K562 (cell line): ENCODE data around the gene CELSR2. TPM values are rescaled to one million over a fixed set of nuclear protein-coding genes. Genes with fewer than 3 reads are reported as not detected.
A peak's percentile ranks its signal among the peaks of the same experiment; 100 is the strongest.

Experiments used
- ATAC-seq: fragments of 200-7000 bp; cut with Tn5 transposase; 3 replicates; pipeline ENCODE4 v1.9.1; 2020; ENCODE audit warnings: moderate library complexity
- BruUV-seq: library from RNA; stranded (reverse); fragments of 400-500 nt; replicated peaks from 2 replicates; lab custom pipeline; 2021; lab: Mats Ljungman, UMichigan
- CTCF ChIA-PET: fragments of 300-600 bp; formaldehyde crosslinking; extraction: SDS; loops from one replicate; lab custom pipeline; 2021; ENCODE audit warnings: low intra/inter-chr PET ratio; lab: Yijun Ruan, JAX
- POLR2A ChIA-PET: fragments of 300-600, 350-650 bp; sonication (Branson Sonifier 250); formaldehyde crosslinking; extraction: SDS; loops from one replicate; lab custom pipeline; 2021; ENCODE audit warnings: antibody characterized with exemption, inconsistent platforms; lab: Yijun Ruan, JAX
- DNase-seq, 4 experiments: peaks; one replicate each; pipeline versions ENCODE4 v3.0.0 to v3.0.0-alpha.2; 2011 to 2018; ENCODE audit warnings: low spot score in 3 of 4, mixed read lengths in 3 of 4; ENCODE audit errors: extremely low read depth in 1 of 4
- FAIRE-seq: peaks from 2 replicates; lab custom pipeline; 2011; peaks lifted over from hg19 to GRCh38; lab: Jason Lieb, UNC
- H2AFZ ChIP-seq: 2 replicates; pipeline ENCODE4 v1.6.0; 2011; ENCODE audit warnings: low read depth, low read length, control low read depth, inconsistent platforms
- H3K27ac ChIP-seq: fragments of 200-600 bp; 3 replicates; pipeline ENCODE4 v1.8.0; 2011; ENCODE audit warnings: low read depth, mild to moderate bottlenecking, control low read depth, inconsistent platforms, low read length, moderate library complexity, mixed read lengths; ENCODE audit errors: extremely low read depth
- H3K27me3 ChIP-seq, 2 experiments: fragments of 300-600 bp in 1 of 2; 2 replicates in 1 of 2; 3 replicates in 1 of 2; pipeline versions ENCODE4 v1.6.0 to v1.8.0; 2011; ENCODE audit warnings: inconsistent platforms in 2 of 2, low read length in 2 of 2, mild to moderate bottlenecking in 1 of 2, mixed read lengths in 1 of 2, moderate library complexity in 1 of 2; ENCODE audit not compliant: control insufficient read depth in 2 of 2, insufficient read depth in 2 of 2
- H3K36me3 ChIP-seq: fragments of 300-600 bp; 3 replicates; pipeline ENCODE4 v1.8.0; 2011; ENCODE audit warnings: mild to moderate bottlenecking, low read length, inconsistent platforms; ENCODE audit not compliant: control insufficient read depth, insufficient read depth
- H3K4me1 ChIP-seq, 2 experiments: fragments of 200-600 bp in 1 of 2; replicated peaks in 1 of 2; 2 replicates in 1 of 2; 3 replicates in 1 of 2; pipeline versions ENCODE4 v1.5.1 to v1.8.0; 2011; ENCODE audit warnings: inconsistent platforms in 2 of 2, low read length in 2 of 2, mild to moderate bottlenecking in 1 of 2, mixed read lengths in 1 of 2, moderate library complexity in 1 of 2; ENCODE audit not compliant: control insufficient read depth in 2 of 2, insufficient read depth in 2 of 2
- H3K4me2 ChIP-seq: 2 replicates; pipeline ENCODE4 v1.6.1; 2011; ENCODE audit warnings: low read length, control low read depth, inconsistent platforms, mixed read lengths; ENCODE audit not compliant: insufficient read depth
- H3K4me3 ChIP-seq: fragments of 200-600 bp; sonication (generic), shearing (Covaris generic); 2 replicates; pipeline ENCODE4 v1.5.1; 2016; ENCODE audit warnings: control low read depth, inconsistent platforms
- H3K79me2 ChIP-seq: fragments of 200-600 bp; 3 replicates; pipeline ENCODE4 v1.8.0; 2011; ENCODE audit warnings: low read length, inconsistent platforms; ENCODE audit not compliant: control insufficient read depth, insufficient read depth
- H3K9ac ChIP-seq, 2 experiments: 2 replicates each; pipeline versions ENCODE4 v1.6.0 to v1.6.1; 2011; ENCODE audit warnings: low read depth in 2 of 2, low read length in 2 of 2, control low read depth in 1 of 2, inconsistent platforms in 1 of 2, mild to moderate bottlenecking in 1 of 2, mixed read lengths in 1 of 2; ENCODE audit not compliant: insufficient read depth in 1 of 2
- H3K9me1 ChIP-seq: one replicate; pipeline ENCODE4 v1.6.0; 2011; ENCODE audit warnings: inconsistent platforms, mild to moderate bottlenecking, low read length, moderate library complexity; ENCODE audit not compliant: control insufficient read depth, insufficient read depth
- H3K9me3 ChIP-seq: replicated peaks from 2 replicates; pipeline ENCODE4 v1.5.1; 2011; ENCODE audit warnings: low read depth, low read length, inconsistent platforms; ENCODE audit not compliant: control insufficient read depth, insufficient read depth
- H4K20me1 ChIP-seq: replicated peaks from 2 replicates; pipeline ENCODE4 v1.6.1; 2011; ENCODE audit warnings: low read length, inconsistent platforms, mixed read lengths; ENCODE audit not compliant: control insufficient read depth, insufficient read depth
- CUX1 ChIP-seq: fragments of 200-800 bp; sonication (Bioruptor generic); IDR thresholded peaks from 2 replicates; pipeline ENCODE4 v1.6.1; 2016; ENCODE audit warnings: missing genetic modification characterization, missing compliant biosample characterization
- MCM7 ChIP-seq, 2 experiments: fragments of 450-650 bp; IDR thresholded peaks; 2 replicates each; pipeline ENCODE4 v1.6.1; 2016 to 2018
- POLR3G ChIP-seq: IDR thresholded peaks from 2 replicates; pipeline ENCODE4 v1.6.1; 2011; ENCODE audit not compliant: insufficient read length, insufficient replicate concordance; ENCODE audit errors: extremely low read depth
- RFX7 ChIP-seq: fragments of 250-450 bp; sonication (Bioruptor Pico); IDR thresholded peaks from 2 replicates; pipeline ENCODE4 v1.5.1; 2021; ENCODE audit warnings: mild to moderate bottlenecking
- SETDB1 ChIP-seq: IDR thresholded peaks from one replicate; pipeline ENCODE4 v1.6.1; 2012; ENCODE audit warnings: low read length, control low read depth, inconsistent platforms
- STAT5B ChIP-seq: fragments of 250-450 bp; sonication (Bioruptor Pico); IDR thresholded peaks from 2 replicates; pipeline ENCODE4 v1.8.0; 2021; ENCODE audit warnings: mild to moderate bottlenecking, inconsistent platforms
- TAF9B ChIP-seq: fragments of 450-650 bp; IDR thresholded peaks from 2 replicates; pipeline ENCODE4 v1.6.1; 2018; ENCODE audit warnings: mild to moderate bottlenecking; ENCODE audit not compliant: partially characterized antibody
- ZNF511 ChIP-seq: sonication (generic); formaldehyde crosslinking; IDR thresholded peaks from 2 replicates; pipeline ENCODE4 v1.8.0; 2022; ENCODE audit warnings: mild to moderate bottlenecking, missing genetic modification reagents
- WGBS: fragments of 100-300 bp; shearing (Covaris generic); methylation state at CpG from one replicate; pipeline ENCODE4 v1.1.6; 2016; ENCODE audit warnings: low coverage, mixed read lengths; ENCODE audit not compliant: insufficient coverage; ENCODE audit errors: missing lambda C conversion rate; 5-methylcytosine and 5-hydroxymethylcytosine counted together
- in situ Hi-C: fragments of 300-500 bp; cut with MboI; formaldehyde crosslinking; loops from 4 replicates; pipeline ENCODE4 v1.15.0; 2018; ENCODE audit warnings: inconsistent platforms, mixed read lengths
- intact Hi-C: fragments of 100-400 bp; cut with micrococcal nuclease; formaldehyde crosslinking; loops from 2 replicates; pipeline ENCODE4 v1.14.2; 2022
- polyA plus RNA-seq, 8 experiments: library from polyadenylated mRNA; depleted of rRNA in 4 of 8; stranded (reverse) in 5 of 8; unstranded in 3 of 8; fragments of >200 nt; fragmentation: Nextera tagmentation in 2 of 8; fragmentation: Illumina TruSeq in 1 of 8; extraction: Ambion mirVana in 2 of 8; extraction: Trizol in 1 of 8; gene quantifications; 2 replicates each; pipeline versions ENCODE4 v1.2.1 to v1.2.3, GENCODE V29; 2011 to 2014; ENCODE audit warnings: inconsistent platforms in 1 of 8, missing spikeins in 1 of 8
- total RNA-seq, 7 experiments: library from RNA; depleted of rRNA in 6 of 7; stranded (reverse); fragments of >200 nt in 6 of 7; fragmentation: Illumina TruSeq in 2 of 7; extraction: Trizol in 2 of 7; gene quantifications; 2 replicates each; pipeline versions ENCODE4 v1.2.1 to v1.2.3, GENCODE V29; 2011 to 2021; ENCODE audit warnings: low replicate concordance in 1 of 7
- TF ChIP-seq, protein P1 (sequence below): fragments of 450-650 bp; IDR thresholded peaks from 2 replicates; pipeline ENCODE4 v1.6.1; 2018; ENCODE audit warnings: mild to moderate bottlenecking, low read depth; ENCODE audit not compliant: partially characterized antibody
- TF ChIP-seq, protein P2 (sequence below): sonication (generic); formaldehyde crosslinking; IDR thresholded peaks from 2 replicates; pipeline ENCODE4 v1.8.0; 2022; ENCODE audit warnings: missing genetic modification reagents, mild to moderate bottlenecking, moderate library complexity, borderline replicate concordance

CELSR2 gene
- total and polyA plus RNA-seq, 9 of the 15 experiments (the other 6 are each of a cell fraction or from before 2014, with no cell fraction given): 0.31 to 21.9 (median 4.2) TPM

GRCh38 chr1:109214695-109215623 lies 34.4 kb upstream of the CELSR2 start:
- H3K36me3 ChIP-seq: peaks cover 37% of the 10 kb centered on the region
- H3K9me1 ChIP-seq: no peaks in the 10 kb centered on the region
- ChIA-PET POLR2A (interaction anchor here (0.6 to 5.9 kb wide), 30 partner anchors 11 to 334 kb away, joined by 3 to 56 read pairs (median 4); partner anchors contain the start of genes ATXN7L2, PSMA5 and SORT1), CTCF (no interaction called here)
- H3K4me2 ChIP-seq: peak overlapping the region; percentile 97
- BruUV-seq: no TSS peak
- H3K27me3 ChIP-seq: no peaks in the 10 kb centered on the region
- 5% methylated on average over 13 of the region's 13 CpGs for WGBS
- H3K27ac ChIP-seq: peak overlapping the region; percentile 80
- 0 out of 2 replicates have a peak, but pooled peaks cover 3% of the 10 kb centered on the region for H3K9me3 ChIP-seq
- peak; percentile 84 for ATAC-seq
- intact Hi-C loops (no loop called here), in situ Hi-C loops (no loop called here)
- H2AFZ ChIP-seq: peak overlapping the region; percentile 99; the same call in 1 of the 2 replicates
- DNase-seq: peak; percentile 47 to 89 (median 62)
- H3K4me1 ChIP-seq: peaks cover 12 to 34% of the 10 kb centered on the region in 2 experiments
- H3K79me2 ChIP-seq: peaks cover 61% of the 10 kb centered on the region
- FAIRE-seq: peak; percentile 74
- peak overlapping the region; percentile 86 to 97; a peak in 3 of 4 replicates for H3K9ac ChIP-seq
- peak overlapping the region; percentile 67 for H3K4me3 ChIP-seq
- 0 out of 2 replicates have a peak, but pooled peaks cover 14% of the 10 kb centered on the region for H4K20me1 ChIP-seq
- TF ChIP-seq POLR3G (no peak), SETDB1 (no peak), STAT5B (no peak), RFX7 (CRISPR knock-in tag) (no peak), ZNF511 (CRISPR knock-in tag) (no peak), CUX1 (CRISPR knock-in tag) (no peak), TAF9B (peak; percentile 66), MCM7 (IDR thresholded peaks at IDR 0.05) (no peak)
- TF ChIP-seq, protein P1, sequence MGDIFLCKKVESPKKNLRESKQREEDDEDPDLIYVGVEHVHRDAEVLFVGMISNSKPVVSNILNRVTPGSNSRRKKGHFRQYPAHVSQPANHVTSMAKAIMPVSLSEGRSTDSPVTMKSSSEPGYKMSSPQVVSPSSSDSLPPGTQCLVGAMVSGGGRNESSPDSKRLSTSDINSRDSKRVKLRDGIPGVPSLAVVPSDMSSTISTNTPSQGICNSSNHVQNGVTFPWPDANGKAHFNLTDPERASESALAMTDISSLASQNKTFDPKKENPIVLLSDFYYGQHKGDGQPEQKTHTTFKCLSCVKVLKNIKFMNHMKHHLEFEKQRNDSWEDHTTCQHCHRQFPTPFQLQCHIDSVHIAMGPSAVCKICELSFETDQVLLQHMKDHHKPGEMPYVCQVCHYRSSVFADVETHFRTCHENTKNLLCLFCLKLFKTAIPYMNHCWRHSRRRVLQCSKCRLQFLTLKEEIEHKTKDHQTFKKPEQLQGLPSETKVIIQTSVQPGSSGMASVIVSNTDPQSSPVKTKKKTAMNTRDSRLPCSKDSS: no peak
- TF ChIP-seq, protein P2, sequence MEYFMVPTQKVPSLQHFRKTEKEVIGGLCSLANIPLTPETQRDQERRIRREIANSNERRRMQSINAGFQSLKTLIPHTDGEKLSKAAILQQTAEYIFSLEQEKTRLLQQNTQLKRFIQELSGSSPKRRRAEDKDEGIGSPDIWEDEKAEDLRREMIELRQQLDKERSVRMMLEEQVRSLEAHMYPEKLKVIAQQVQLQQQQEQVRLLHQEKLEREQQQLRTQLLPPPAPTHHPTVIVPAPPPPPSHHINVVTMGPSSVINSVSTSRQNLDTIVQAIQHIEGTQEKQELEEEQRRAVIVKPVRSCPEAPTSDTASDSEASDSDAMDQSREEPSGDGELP (CRISPR knock-in tag): no peak
